ENCODE measurements around the gene SLC15A4.

Gene SLC15A4

GRCh38 chr12:128791395-128792322, 32.1 kb downstream of the SLC15A4 start:
- H3K36me3 ChIP-seq (ENCODE audit: insufficient read depth, low read length): peaks cover 38% of the 10 kb centered on the region
- no peak overlapping the region for H3K4me3 ChIP-seq (ENCODE audit: low read length)
- H3K27me3 ChIP-seq (ENCODE audit: insufficient read depth, low read length): no peaks in the 10 kb centered on the region
- H3K4me1 ChIP-seq (ENCODE audit: insufficient read depth, low read length): no peaks in the 10 kb centered on the region
- no peaks in the 10 kb centered on the region for H3K9me3 ChIP-seq (ENCODE audit: low read length)
- H2AFZ ChIP-seq (ENCODE audit: low read depth, low read length): no peak overlapping the region

- Histone ChIP-seq H3K27me3 (ENCODE audit: insufficient read depth, low read length) (no peaks in the 10 kb centered on the region), H3K4me3 (ENCODE audit: low read length) (no peak overlapping the region), H2AFZ (ENCODE audit: low read depth, low read length) (no peak overlapping the region), H3K4me1 (ENCODE audit: insufficient read depth, low read length) (no peaks in the 10 kb centered on the region), H3K9me3 (ENCODE audit: low read length) (no peaks in the 10 kb centered on the region), H3K36me3 (ENCODE audit: insufficient read depth, low read length) (peaks cover 31% of the 10 kb centered on the region)
Measured at GRCh38 chr12:128790653-128791373, 32.9 kb downstream of the SLC15A4 start.

- no peaks in the 10 kb centered on the region for H3K9me3 ChIP-seq (ENCODE audit: low read length)
- H3K4me3 ChIP-seq (ENCODE audit: low read length): no peak overlapping the region
- H3K4me1 ChIP-seq (ENCODE audit: insufficient read depth, low read length): no peaks in the 10 kb centered on the region
- H3K36me3 ChIP-seq (ENCODE audit: insufficient read depth, low read length): peaks cover 26% of the 10 kb centered on the region
- no peak overlapping the region for H2AFZ ChIP-seq (ENCODE audit: low read depth, low read length)
- no peaks in the 10 kb centered on the region for H3K27me3 ChIP-seq (ENCODE audit: insufficient read depth, low read length)
Measured at GRCh38 chr12:128790221-128790620, 33.5 kb downstream of the SLC15A4 start.

GRCh38 chr12:128789356-128789929, 34.3 kb downstream of the SLC15A4 start:
- no peak overlapping the region for H3K4me3 ChIP-seq (ENCODE audit: low read length)
- no peak overlapping the region for H2AFZ ChIP-seq (ENCODE audit: low read depth, low read length)
- H3K4me1 ChIP-seq (ENCODE audit: insufficient read depth, low read length): no peaks in the 10 kb centered on the region
- H3K9me3 ChIP-seq (ENCODE audit: low read length): no peaks in the 10 kb centered on the region
- no peaks in the 10 kb centered on the region for H3K27me3 ChIP-seq (ENCODE audit: insufficient read depth, low read length)
- peaks cover 18% of the 10 kb centered on the region for H3K36me3 ChIP-seq (ENCODE audit: insufficient read depth, low read length)

- Histone ChIP-seq H3K4me1 (ENCODE audit: insufficient read depth, low read length) (no peaks in the 10 kb centered on the region), H3K9me3 (ENCODE audit: low read length) (no peaks in the 10 kb centered on the region), H3K36me3 (ENCODE audit: insufficient read depth, low read length) (peaks cover 8% of the 10 kb centered on the region), H3K4me3 (ENCODE audit: low read length) (no peak overlapping the region), H2AFZ (ENCODE audit: low read depth, low read length) (no peak overlapping the region), H3K27me3 (ENCODE audit: insufficient read depth, low read length) (no peaks in the 10 kb centered on the region)
Measured at GRCh38 chr12:128787827-128788226, 35.9 kb downstream of the SLC15A4 start.

- no peaks in the 10 kb centered on the region for H3K4me1 ChIP-seq (ENCODE audit: insufficient read depth, low read length)
- H3K36me3 ChIP-seq (ENCODE audit: insufficient read depth, low read length): peaks cover 3% of the 10 kb centered on the region
- H3K4me3 ChIP-seq (ENCODE audit: low read length): no peak overlapping the region
- H3K27me3 ChIP-seq (ENCODE audit: insufficient read depth, low read length): no peaks in the 10 kb centered on the region
- H3K9me3 ChIP-seq (ENCODE audit: low read length): no peaks in the 10 kb centered on the region
- H2AFZ ChIP-seq (ENCODE audit: low read depth, low read length): no peak overlapping the region
Measured at GRCh38 chr12:128786741-128787391, 36.9 kb downstream of the SLC15A4 start.

GRCh38 chr12:128784030-128784760, 39.6 kb downstream of the SLC15A4 start:
- Histone ChIP-seq H3K4me3 (ENCODE audit: low read length) (no peak overlapping the region), H3K36me3 (ENCODE audit: insufficient read depth, low read length) (no peaks in the 10 kb centered on the region), H2AFZ (ENCODE audit: low read depth, low read length) (no peak overlapping the region), H3K9me3 (ENCODE audit: low read length) (no peaks in the 10 kb centered on the region), H3K4me1 (ENCODE audit: insufficient read depth, low read length) (no peaks in the 10 kb centered on the region), H3K27me3 (ENCODE audit: insufficient read depth, low read length) (no peaks in the 10 kb centered on the region)

- H2AFZ ChIP-seq (ENCODE audit: low read depth, low read length): no peak overlapping the region
Measured at GRCh38 chr12:128783129-128783574, 40.6 kb downstream of the SLC15A4 start.

GRCh38 chr12:128779901-128780300, 43.9 kb downstream of the SLC15A4 start:
- Histone ChIP-seq H2AFZ (ENCODE audit: low read depth, low read length) (no peak overlapping the region), H3K27me3 (ENCODE audit: insufficient read depth, low read length) (no peaks in the 10 kb centered on the region), H3K4me1 (ENCODE audit: insufficient read depth, low read length) (no peaks in the 10 kb centered on the region), H3K4me3 (ENCODE audit: low read length) (no peak overlapping the region), H3K36me3 (ENCODE audit: insufficient read depth, low read length) (no peaks in the 10 kb centered on the region), H3K9me3 (ENCODE audit: low read length) (no peaks in the 10 kb centered on the region)

More at GRCh38 chr12:128783129-128783574, 40.6 kb downstream of the SLC15A4 start:
- H3K9me3 ChIP-seq (ENCODE audit: low read length): no peaks in the 10 kb centered on the region
- no peaks in the 10 kb centered on the region for H3K36me3 ChIP-seq (ENCODE audit: insufficient read depth, low read length)
- H3K27me3 ChIP-seq (ENCODE audit: insufficient read depth, low read length): no peaks in the 10 kb centered on the region
- H3K4me1 ChIP-seq (ENCODE audit: insufficient read depth, low read length): no peaks in the 10 kb centered on the region
- H3K4me3 ChIP-seq (ENCODE audit: low read length): no peak overlapping the region

GRCh38 chr12:128772249-128772648, 51.5 kb downstream of the SLC15A4 start:
- H3K27me3 ChIP-seq (ENCODE audit: insufficient read depth, low read length): peaks cover 3% of the 10 kb centered on the region
- H2AFZ ChIP-seq (ENCODE audit: low read depth, low read length): no peak overlapping the region

GRCh38 chr12:128771681-128772080, 52.1 kb downstream of the SLC15A4 start:
- Histone ChIP-seq H3K36me3 (ENCODE audit: insufficient read depth, low read length) (no peaks in the 10 kb centered on the region), H3K9me3 (ENCODE audit: low read length) (no peaks in the 10 kb centered on the region), H3K4me3 (ENCODE audit: low read length) (no peak overlapping the region), H3K27me3 (ENCODE audit: insufficient read depth, low read length) (peaks cover 4% of the 10 kb centered on the region), H3K4me1 (ENCODE audit: insufficient read depth, low read length) (no peaks in the 10 kb centered on the region), H2AFZ (ENCODE audit: low read depth, low read length) (no peak overlapping the region)

More at GRCh38 chr12:128772249-128772648, 51.5 kb downstream of the SLC15A4 start:
- Histone ChIP-seq H3K4me1 (ENCODE audit: insufficient read depth, low read length) (no peaks in the 10 kb centered on the region), H3K36me3 (ENCODE audit: insufficient read depth, low read length) (no peaks in the 10 kb centered on the region), H3K9me3 (ENCODE audit: low read length) (no peaks in the 10 kb centered on the region), H3K4me3 (ENCODE audit: low read length) (no peak overlapping the region)

GRCh38 chr12:128767518-128767917, 56.2 kb downstream of the SLC15A4 start:
- no peaks in the 10 kb centered on the region for H3K9me3 ChIP-seq (ENCODE audit: low read length)
- H3K27me3 ChIP-seq (ENCODE audit: insufficient read depth, low read length): peaks cover 6% of the 10 kb centered on the region
- no peaks in the 10 kb centered on the region for H3K4me1 ChIP-seq (ENCODE audit: insufficient read depth, low read length)
- no peak overlapping the region for H3K4me3 ChIP-seq (ENCODE audit: low read length)
- H3K36me3 ChIP-seq (ENCODE audit: insufficient read depth, low read length): no peaks in the 10 kb centered on the region
- H2AFZ ChIP-seq (ENCODE audit: low read depth, low read length): no peak overlapping the region
